Left kidney (tissue), 2 donors: Measurements from ENCODE around the gene MIGA2. TPM values are rescaled to one million over a fixed set of nuclear protein-coding genes. Genes with fewer than 3 reads are reported as not detected.
"Not testable (repeated sequence)": the region's sequence is repeated elsewhere in the genome, so short reads cannot be mapped to it uniquely, and the experiment has no call there.

Source experiments
- DNase-seq: peaks from one replicate; pipeline ENCODE4 v3.0.0-alpha.2; 2013
- polyA plus RNA-seq: library from polyadenylated mRNA; unstranded; fragments of 120-200 nt; gene quantifications from one replicate; pipeline ENCODE4 v1.2.1, GENCODE V29; 2013; ENCODE audit not compliant: insufficient read length

The MIGA2 gene
- polyA plus RNA-seq, 1 donor, result 18.8 TPM

GRCh38 chr9:129100383-129101169 lies 64.2 kb downstream of the MIGA2 start:
- no peak for DNase-seq

GRCh38 chr9:129101279-129101678 lies 64.9 kb downstream of the MIGA2 start:
- no peak for DNase-seq

- no peak for DNase-seq
Observed at GRCh38 chr9:129102095-129102525, 65.7 kb downstream of the MIGA2 start.

- DNase-seq, result peak; percentile 15
Observed at GRCh38 chr9:129102791-129103594, 66.6 kb downstream of the MIGA2 start.

GRCh38 chr9:129103595-129103965 lies 67.2 kb downstream of the MIGA2 start:
- no peak for DNase-seq

- no peak for DNase-seq
Observed at GRCh38 chr9:129104051-129104450, 67.6 kb downstream of the MIGA2 start.

GRCh38 chr9:129105857-129106694 lies 69.7 kb downstream of the MIGA2 start:
- DNase-seq, result no peak

- no peak for DNase-seq
Observed at GRCh38 chr9:129107651-129108050, 71.2 kb downstream of the MIGA2 start.

GRCh38 chr9:129108083-129108804 lies 71.8 kb downstream of the MIGA2 start:
- DNase-seq, result no peak

GRCh38 chr9:129108805-129109536 lies 72.5 kb downstream of the MIGA2 start:
- no peak for DNase-seq

- no peak for DNase-seq
Observed at GRCh38 chr9:129109537-129109903, 73.1 kb downstream of the MIGA2 start.

GRCh38 chr9:129109952-129110739 lies 73.7 kb downstream of the MIGA2 start:
- no peak for DNase-seq

- DNase-seq, result peak; percentile 89
Observed at GRCh38 chr9:129110740-129111527, 74.5 kb downstream of the MIGA2 start, which contains the start of the genes CRAT and PTPA. CRAT (minus strand) TSS chr9:129110793; CDS start chr9:129110509, 284 bp downstream. PTPA (plus strand) TSS chr9:129111415; CDS start chr9:129111601, 186 bp downstream.

- DNase-seq, result no peak
Observed at GRCh38 chr9:129111528-129112151, 75.2 kb downstream of the MIGA2 start.

GRCh38 chr9:129112526-129112925 lies 76.1 kb downstream of the MIGA2 start:
- not testable (repeated sequence) for DNase-seq

GRCh38 chr9:129113645-129114304 lies 77.3 kb downstream of the MIGA2 start:
- DNase-seq, result no peak

GRCh38 chr9:129118799-129119198 lies 82.4 kb downstream of the MIGA2 start:
- no peak for DNase-seq

- no peak for DNase-seq
Observed at GRCh38 chr9:129121483-129121882, 85.1 kb downstream of the MIGA2 start.
